ENCODE data around the gene SETSIP.
"Not testable (repeated sequence)": the region's sequence is repeated elsewhere in the genome, so short reads cannot be mapped to it uniquely, and the experiment has no call there.

SETSIP gene, protein sequence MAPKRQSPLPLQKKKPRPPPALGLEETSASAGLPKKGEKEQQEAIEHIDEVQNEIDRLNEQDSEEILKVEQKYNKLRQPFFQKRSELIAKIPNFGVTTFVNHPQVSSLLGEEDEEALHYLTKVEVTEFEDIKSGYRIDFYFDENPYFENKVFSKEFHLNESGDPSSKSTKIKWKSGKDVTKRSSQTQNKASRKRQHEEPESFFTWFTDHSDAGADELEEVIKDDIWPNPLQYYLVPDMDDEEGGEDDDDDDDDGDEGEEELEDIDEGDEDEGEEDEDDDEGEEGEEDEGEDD

DNA sequence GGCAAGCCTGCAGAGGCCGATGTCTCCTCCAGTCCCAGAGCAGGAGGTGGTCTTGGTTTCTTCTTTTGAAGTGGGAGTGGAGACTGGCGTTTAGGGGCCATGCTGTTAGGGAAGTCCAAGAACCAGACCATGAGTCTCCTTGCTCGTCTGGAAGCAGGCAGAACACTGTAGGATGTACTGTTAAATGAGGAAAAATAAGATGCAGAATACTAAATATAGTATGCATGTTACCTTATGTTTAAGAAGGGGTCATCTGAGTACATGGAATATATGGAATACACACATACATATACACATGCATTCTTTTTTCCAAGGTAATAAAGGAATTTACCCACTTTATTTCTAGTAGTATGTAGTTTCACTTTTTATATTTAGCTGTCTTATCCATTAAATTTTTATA, at the start of gene SETSIP:
Gene SETSIP, minus strand, starts transcription at position 101 of the 400 bp plus-strand sequence. Its CDS starts 0 bp downstream, at position 101.
- no peak for DNase-seq (ENCODE audit: low read depth)

DNA sequence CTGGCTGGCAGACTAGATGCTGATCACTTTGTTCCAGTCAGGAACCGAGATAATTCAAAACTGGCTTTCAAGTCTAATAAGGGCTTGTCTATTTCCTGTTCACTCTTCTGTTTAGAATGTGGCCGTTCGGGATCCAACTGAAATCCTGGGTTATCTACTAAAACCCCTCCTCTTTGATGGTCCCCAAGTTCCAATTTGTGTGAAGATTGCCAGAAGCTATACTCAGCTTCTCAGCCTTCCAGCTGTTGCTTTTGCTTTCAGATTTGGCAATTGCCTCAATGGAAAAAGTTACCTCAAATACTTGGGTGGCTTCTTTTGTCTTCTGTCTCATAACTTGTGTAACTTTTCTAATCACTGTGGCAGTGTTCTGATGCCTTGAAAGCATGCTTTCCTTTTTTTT, 48.7 kb upstream of the SETSIP start:
- no peak for DNase-seq (ENCODE audit: low read depth)

DNA sequence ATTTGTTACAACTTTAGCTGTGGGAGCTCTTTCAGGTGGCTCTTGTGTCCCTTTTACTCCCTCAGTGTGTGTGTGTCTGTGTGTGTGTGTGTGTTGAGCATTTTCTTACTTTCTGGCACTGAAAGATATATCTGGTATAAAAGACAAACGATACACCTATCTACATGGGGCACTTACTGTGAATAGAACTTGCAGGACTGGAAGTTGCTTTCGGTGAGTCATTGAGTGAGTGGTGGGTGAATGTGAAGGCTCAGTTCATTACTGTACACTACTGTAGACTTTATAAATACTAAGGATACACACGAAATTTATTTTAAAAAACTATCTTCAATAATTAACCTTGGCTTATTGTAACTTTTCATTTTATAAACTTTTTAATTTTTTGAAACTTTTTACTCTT, 43.6 kb upstream of the SETSIP start:
- no peak for DNase-seq (ENCODE audit: low read depth)

DNA sequence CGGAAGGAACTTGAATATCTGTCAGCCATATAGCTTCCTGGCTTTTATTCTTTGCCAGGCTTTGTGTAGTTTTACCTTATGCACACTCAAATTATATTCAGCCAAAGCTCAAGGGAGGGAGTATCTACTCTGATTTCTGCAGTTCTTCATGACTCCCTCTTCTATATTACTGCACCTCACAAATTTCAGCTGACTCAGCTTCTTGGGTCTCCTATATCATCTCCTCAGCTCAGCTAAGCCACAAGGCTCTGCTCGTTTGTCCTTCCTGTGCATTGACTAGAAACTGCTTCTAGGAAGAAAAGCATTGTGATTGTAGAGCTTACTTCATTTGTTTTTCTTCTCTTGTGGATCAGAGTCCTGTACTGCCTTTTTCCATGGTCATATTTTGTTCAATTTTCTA, 42.3 kb upstream of the SETSIP start:
- DNase-seq (ENCODE audit: low read depth) = no peak

DNA sequence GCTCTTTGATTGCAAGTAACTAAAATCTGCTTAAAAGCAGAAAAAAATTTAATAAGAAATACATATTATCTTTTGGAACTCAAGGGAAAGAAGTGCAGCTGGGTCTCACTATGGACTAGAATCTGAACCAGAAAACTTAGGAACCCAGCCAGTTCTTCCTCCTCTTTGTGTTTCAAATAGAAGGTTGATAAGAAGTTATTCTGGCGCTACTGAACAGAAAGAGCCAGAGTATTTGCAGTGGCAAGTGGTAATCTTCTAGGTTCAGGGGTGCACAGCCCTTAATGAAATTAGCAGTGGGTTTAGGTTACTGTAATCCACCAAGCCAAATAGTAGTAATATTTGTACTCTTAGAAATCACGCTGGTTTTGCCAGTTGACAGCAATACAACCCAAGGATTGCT, 33.4 kb upstream of the SETSIP start:
- DNase-seq (ENCODE audit: low read depth) = no peak

DNA sequence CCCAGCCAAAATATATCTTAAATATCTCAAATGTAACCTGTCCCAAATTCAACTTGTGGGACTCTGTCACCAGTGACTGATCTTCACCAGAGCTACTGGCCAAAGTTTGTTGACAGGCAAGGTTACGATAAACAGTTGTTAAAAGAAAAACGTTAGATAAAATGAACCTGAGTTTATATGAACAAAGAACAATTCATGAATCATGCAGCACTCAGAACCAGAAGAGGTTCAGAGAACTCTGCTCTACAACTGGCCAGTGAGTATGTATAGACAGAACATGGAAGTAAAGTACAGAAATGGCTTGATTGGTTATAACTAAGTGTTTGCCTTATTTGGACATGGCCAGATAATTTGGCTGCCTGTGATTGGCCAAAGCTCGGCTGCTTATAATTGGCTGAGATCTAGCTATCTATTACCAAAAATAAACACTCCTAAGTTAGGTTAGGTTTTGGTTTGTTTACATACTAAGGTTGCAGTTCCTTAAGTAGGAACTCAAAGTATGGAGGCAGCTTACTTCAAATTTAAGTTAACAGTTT, 30.4 kb upstream of the SETSIP start:
- no peak for DNase-seq (ENCODE audit: low read depth)

DNA sequence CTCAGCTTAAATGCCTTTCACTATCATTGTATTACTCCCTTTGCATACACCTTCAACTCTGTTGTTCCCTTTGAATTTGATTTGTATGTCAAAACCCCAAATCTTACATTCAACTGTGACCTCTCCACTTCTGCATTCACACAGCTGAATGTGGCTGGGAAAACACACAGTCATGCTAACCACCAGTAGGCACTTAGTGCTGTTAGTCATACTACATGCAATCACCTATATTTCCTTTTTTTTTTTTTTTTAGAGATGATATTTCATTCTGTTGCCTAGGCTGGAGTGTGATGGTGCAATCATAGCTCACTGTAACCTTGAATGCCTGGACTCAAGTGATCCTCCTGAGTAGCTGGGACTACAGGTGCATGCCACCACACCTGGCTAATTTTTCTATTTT, 21.1 kb upstream of the SETSIP start:
- DNase-seq (ENCODE audit: low read depth) = no peak

DNA sequence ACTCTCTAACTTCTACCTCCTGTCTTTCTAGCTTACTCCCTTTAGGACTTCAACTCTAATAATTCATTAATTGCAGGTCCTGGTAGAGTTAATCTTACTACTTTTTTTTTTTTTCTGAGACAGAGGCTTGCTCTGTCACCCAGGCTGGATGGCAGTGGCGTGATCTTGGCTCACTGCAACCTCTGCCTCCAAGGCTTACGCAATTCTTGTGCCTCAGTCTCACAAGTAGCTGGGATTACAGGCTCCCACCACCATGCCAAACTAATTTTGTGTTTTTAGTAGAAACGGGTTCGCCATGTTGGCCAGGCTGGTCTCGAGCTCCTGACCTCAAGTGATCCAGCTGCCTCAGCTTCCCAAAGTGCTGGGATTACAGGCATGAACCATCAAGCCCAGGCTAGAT, 20.7 kb upstream of the SETSIP start:
- no peak for DNase-seq (ENCODE audit: low read depth)

DNA sequence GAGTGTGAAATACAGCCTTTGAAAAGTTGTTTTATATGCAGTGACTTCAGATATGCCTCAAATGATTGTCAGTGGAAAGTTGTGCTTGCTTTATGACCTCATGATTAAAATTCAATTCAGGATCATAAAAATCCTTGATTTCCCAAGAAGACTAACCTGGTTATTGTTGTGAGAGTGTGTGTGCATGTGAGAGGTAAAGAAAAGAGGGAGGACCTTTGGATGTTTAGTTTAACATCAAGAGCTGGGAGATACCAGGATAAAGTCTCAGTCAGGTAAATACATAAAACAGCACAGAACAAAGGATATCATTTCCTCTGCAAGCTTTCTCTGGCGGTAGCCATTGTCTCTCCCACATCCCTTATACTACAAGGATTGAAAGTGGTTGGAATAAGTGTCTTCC, 19.4 kb upstream of the SETSIP start:
- DNase-seq (ENCODE audit: low read depth) = no peak

DNA sequence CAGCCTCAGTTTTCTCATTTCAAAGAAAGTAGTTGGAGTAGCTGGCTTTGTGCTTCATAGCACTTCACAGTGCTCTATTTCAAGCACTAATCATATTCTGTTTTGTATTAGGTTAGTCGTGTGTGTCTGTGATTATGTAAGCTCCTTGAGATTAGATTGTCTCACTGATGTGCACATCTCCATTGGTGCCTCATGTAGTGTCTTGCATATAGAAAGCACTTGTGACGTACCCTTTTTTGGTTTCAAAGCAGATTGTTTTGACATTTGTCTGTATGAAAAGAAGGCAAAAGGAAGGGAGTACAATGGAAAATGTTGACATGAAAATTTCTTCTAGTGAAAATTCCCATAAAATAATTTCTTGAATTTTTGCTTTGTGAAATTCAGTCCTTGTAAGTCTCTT, 18.9 kb upstream of the SETSIP start:
- no peak for DNase-seq (ENCODE audit: low read depth)

DNA sequence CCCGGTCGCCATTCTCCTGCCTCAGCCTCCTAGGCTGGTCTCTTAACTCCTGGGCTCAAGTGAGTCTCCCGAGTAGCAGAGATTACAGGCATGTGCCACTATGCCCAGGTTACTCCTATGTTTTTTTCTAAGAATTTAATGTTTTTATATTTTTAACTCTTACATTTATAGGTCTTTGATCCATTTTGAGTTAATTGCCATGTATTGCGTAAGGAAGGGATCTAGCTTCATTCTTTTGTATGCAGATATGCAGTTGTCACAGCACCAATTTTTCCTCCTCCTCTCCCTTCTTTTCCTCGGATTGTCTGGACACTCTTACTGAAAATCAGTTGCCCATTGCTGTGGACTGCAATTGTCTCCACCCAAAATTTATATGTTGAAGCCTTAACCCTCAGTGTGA, 16.4 kb upstream of the SETSIP start:
- DNase-seq (ENCODE audit: low read depth) = no peak

DNA sequence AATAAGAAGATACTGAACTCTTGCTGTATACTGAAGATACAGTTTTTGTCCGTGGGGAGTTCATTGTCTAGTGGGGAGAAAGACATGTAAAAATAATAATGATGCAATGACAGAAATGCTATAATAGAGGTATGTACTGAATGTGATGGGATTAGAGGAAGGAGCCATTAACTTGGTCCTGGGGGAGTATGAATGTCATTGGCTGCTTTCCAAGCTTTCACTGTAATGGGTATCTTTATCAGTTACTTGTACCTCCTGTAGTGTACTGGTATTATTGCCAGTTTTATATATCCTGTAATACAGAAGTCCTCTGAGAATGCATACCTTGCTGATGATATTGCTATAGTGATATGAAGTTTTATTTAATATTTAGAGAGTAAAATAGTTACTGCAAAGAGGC, 12.3 kb upstream of the SETSIP start:
- DNase-seq (ENCODE audit: low read depth) = no peak

DNA sequence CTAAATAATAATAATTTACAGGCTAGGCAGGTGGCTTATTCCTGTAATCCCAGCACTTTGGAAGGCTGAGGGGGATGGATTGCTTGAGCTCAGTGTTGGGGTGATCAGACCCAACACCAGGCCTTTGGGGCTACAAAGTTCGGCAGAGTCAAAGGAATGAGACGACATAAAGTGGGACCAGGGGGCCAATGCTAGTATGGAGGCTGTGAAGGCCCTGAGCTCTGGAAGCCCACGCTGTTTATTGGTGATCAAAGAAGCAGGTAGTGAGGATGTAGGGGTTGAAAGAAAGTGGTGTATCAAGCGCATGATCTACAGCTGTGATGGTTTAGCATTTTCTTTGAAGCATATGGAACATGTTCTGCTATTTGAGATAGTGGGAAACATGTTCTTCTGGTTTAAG, 10.5 kb upstream of the SETSIP start:
- DNase-seq (ENCODE audit: low read depth) = no peak

DNA sequence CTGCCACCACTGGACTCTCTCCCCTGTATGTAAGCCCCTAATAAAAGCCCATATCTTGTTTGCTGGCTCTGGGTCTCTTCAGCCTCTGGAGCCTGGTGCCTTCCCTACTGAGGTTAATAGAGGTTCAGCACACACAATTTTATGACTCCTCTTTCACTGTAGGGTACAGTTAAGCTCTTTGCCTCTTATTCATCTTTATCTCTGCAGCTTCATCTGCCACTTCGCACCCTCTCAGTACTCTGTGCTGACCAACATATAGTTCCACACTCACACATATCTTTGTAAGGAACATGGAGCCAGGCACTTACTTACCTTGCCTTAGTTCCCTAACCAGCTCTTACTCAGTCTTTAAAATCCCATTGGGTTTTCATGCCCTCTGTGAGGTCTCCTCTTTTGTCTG, 9.4 kb upstream of the SETSIP start:
- no peak for DNase-seq (ENCODE audit: low read depth)

DNA sequence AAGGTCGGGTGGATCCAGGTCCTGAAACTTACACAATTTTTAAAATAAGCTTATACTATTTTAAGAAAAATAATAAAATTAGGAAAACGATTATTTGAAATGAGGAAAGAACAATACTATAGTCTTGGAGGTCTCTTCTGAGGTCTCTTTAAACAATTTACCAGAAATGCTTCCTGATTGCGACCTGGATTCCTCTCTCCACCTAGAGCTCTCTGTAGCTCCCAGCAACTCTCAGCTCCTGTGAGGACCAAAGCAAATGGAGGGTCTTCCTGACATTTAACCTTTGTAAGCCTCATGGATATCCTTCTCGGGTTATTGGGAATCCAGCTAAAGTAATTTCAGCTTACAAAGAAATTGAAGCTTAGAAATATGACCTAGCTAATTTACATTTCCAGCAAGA, 5.8 kb upstream of the SETSIP start:
- no peak for DNase-seq (ENCODE audit: low read depth)

DNA sequence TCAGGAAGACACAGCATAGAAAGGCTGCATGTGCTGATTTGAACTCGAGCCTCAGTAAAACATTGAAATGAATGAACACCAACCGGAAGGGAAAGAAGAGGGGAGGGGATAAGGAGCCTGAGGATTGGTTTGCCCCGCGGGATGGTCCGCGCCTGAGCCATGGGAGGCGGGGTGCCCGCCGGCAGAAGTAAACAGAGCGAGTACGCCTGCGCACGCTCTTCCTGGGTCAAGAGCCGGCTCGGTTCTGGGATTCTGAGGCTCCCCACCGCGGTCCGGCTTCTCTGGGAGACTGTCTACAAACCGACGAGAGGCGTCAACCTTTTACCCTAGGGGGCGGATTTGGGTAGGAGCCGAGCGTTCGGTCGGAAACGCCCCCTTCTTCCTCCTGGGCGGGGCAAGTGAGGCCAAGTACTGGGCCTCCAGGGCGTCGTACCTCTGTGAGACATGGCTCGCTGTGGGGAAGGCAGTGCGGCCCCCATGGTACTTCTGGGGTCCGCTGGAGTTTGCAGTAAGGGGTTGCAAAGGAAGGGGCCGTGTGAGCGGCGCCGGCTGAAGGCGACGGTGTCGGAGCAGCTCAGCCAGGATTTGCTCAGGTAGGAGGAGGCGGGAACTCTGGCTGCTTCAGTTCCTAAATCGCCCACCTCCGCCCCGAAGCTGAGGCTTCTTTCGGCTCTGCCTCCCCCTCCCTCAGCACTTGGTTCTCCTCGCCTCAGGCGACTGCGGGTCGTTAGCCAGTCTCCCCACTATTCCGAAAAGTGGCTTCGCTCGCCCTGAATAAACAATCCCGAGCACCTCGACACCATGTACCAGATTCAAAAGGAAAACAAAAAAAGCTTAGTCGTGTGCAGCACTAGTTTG, 5.1 kb upstream of the SETSIP start, which contains the start of gene BTBD8:
Gene BTBD8, plus strand, starts transcription at position 218 of the 858 bp plus-strand sequence. Its CDS starts 227 bp downstream, at position 445.
- peak; percentile 78 for DNase-seq (ENCODE audit: low read depth)

DNA sequence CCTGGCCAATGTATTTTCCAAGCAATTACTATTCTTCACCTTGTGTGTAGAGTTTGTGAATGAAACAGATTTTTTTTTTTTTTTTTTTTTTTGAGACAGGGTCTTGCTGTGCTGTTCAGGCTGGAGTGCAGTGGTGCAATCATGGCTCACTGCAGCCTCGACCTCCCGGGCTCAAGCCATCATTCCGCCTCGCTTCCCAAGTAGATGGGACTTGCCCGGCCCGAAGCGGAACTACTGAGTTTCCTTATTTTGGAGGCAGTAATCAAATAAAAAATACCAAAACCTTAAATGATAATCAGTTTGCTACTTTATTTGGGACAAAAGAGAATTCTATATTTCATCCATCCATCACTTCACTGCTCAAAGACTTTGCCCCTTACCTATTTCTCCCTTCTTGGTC, 4.2 kb upstream of the SETSIP start:
- DNase-seq (ENCODE audit: low read depth) = no peak

DNA sequence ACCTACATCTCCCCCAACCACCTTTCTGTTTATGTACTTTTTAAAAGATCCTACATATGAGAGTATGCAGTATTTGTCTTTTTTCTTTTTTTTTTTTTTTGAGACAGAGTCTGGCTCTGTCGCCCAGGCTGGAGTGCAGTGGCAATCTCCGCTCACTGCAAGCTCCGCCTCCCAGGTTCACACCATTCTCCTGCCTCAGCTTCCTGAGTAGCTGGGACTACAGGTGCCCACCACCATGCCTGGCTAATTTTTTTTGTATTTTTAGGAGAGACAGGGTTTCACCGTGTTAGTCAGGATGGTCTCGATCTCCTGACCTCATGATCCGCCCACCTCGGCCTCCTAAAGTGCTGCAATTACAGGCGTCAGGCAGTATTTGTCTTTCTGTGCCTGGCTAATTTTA, 2.9 kb upstream of the SETSIP start:
- DNase-seq (ENCODE audit: low read depth) = not testable (repeated sequence)

DNA sequence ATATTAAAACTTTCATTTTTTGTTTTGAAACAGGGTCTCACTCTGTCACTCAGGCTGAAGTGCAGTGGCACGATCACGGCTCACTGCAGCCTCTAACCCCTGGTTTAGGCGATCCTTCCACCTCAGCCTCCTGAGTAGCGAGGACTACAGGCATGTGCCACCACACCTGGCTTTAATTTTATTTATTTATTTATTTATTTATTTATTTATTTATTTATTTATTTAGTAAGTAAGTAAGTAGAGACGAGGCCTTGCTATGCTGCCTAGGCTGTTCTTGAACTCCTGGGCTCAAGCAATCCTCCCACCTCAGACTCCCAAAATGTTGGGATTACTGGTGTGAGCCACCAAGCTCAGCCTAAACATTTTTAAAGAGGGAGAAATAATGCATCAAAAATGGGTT, 1.2 kb upstream of the SETSIP start:
- no peak for DNase-seq (ENCODE audit: low read depth)

DNA sequence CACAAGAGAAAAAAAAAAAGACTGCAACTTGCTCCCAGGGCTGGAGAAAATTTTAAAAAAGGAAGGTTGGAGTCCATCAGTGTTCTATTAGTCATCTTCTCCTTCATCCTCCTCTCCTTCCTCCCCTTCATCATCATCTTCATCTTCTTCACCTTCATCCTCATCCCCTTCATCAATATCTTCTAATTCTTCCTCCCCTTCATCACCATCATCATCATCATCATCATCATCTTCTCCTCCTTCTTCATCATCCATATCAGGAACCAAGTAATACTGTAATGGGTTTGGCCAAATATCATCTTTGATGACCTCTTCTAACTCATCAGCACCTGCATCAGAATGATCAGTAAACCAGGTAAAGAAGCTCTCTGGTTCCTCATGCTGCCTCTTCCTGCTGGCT, 765 bp downstream of the SETSIP start:
- DNase-seq (ENCODE audit: low read depth) = not testable (repeated sequence)

DNA sequence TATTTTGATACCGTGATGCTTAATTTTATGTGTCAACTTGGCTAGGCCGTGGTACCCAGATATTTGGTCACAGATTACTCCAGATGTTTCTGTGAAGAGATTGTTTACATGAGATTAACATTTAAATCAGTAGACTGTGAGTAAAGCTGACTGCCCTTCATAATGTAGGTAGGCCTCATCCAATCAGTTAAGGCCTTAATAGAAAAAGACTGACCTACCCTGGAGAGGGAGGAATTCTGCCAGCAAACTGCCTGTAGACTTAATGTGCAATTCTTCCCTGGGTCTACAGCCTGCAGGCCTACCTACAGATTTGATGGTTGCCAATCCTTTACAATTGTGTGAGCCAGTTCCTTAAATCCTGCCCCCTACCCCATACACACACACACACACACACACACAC, 4.3 kb downstream of the SETSIP start:
- no peak for DNase-seq (ENCODE audit: low read depth)

DNA sequence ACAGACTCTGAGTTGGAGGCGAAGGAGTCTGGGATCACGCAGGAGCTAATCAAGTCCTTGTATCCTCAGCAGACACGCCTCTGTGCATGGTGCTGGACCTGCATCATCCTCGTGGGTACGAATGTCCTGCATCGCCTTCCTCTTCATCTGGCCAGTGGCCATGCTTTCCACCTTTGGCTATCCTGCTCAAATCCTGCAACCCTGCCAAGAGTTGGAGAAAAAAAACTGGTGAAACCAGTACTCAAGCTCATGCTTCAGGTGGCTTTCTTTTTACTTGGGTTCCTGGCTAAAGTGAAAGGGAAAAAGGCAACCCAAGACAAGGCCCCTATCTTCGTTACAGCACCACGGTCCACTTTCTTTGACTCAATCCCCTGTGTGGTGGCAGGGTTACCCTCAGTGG, 8.9 kb downstream of the SETSIP start:
- DNase-seq (ENCODE audit: low read depth) = no peak

DNA sequence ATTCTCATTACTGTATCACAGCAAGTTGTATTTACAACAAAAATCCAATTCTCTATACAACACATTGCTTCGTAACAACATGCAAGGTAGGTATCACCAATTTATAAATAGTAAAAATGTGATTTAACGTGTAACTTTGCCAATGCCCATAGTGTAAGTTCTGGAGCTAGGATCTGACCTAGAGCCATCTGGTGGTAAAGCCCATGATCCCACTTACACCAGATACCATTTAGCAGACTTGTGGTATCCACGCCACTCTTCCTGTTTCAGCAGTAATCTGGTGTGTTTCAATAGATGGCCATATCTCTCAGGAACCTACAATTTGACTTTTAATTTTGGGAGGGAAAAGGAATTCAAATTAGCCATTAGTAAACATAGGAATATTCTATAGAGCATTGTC, 10.2 kb downstream of the SETSIP start:
- no peak for DNase-seq (ENCODE audit: low read depth)

Data from stimulated activated CD8-positive, alpha-beta memory T cell treated with anti-CD3 and anti-CD28 coated beads, Interleukin-4, amount 100 ng/mL, for 24 hours (primary cell).